Thoracic aorta (tissue), 2 donors: Measurements from ENCODE around the gene RASA3. TPM values are rescaled to one million over a fixed set of nuclear protein-coding genes. Genes with fewer than 3 reads are reported as not detected.

Source experiments
- ATAC-seq: fragments of 150-250 bp; one replicate; pipeline ENCODE4 v1.8.0; 2017; ENCODE audit warnings: low read depth; ENCODE audit not compliant: insufficient number of reproducible peaks, low FRiP score
- DNase-seq: peaks from one replicate; pipeline ENCODE4 v3.0.0-alpha.2; 2020; ENCODE audit warnings: low spot score
- H3K27ac ChIP-seq, 2 donors: fragments of 200-600 bp; sonication (generic); 1 replicate in 1 of 2; 2 replicates in 1 of 2; pipeline ENCODE4 v1.5.1; 2016; ENCODE audit warnings: mild to moderate bottlenecking in 2 of 2, moderate library complexity in 2 of 2
- H3K27me3 ChIP-seq: fragments of 200-600 bp; sonication (generic); replicated peaks from 2 replicates; pipeline ENCODE4 v1.6.0; 2016; ENCODE audit warnings: mild to moderate bottlenecking; ENCODE audit not compliant: insufficient read depth
- H3K36me3 ChIP-seq: fragments of 200-600 bp; sonication (generic); one replicate; pipeline ENCODE4 v1.5.1; 2016
- H3K4me1 ChIP-seq, 2 donors: fragments of 200-600 bp; sonication (generic); 1 replicate in 1 of 2; 2 replicates in 1 of 2; pipeline versions ENCODE4 v1.5.1 to v1.6.0; 2016; ENCODE audit warnings: low read depth in 2 of 2, mild to moderate bottlenecking in 1 of 2; ENCODE audit not compliant: control insufficient read depth in 1 of 2
- H3K4me3 ChIP-seq: fragments of 200-600 bp; sonication (generic); 2 replicates; pipeline ENCODE4 v1.5.1; 2016; ENCODE audit warnings: mild to moderate bottlenecking
- H3K9me3 ChIP-seq: fragments of 200-600 bp; sonication (generic); 2 replicates; pipeline ENCODE4 v1.5.1; 2016
- total RNA-seq, 2 donors: library from RNA; depleted of rRNA; stranded (reverse); fragments of >200 nt; gene quantifications; one replicate each; pipeline versions ENCODE4 v1.1.0 to v1.2.3, GENCODE V29; 2016
- TF ChIP-seq, protein P1 (sequence below): fragments of 200-600 bp; sonication (generic); IDR thresholded peaks from one replicate; pipeline ENCODE4 v1.5.1; 2019; ENCODE audit warnings: antibody characterized with exemption

The RASA3 gene
- total RNA-seq, 2 donors from 2014 or later: 38.9 to 48.6 TPM

GRCh38 chr13:113974304-113975281, 157.8 kb downstream of the RASA3 start:
- TF ChIP-seq, protein P1, sequence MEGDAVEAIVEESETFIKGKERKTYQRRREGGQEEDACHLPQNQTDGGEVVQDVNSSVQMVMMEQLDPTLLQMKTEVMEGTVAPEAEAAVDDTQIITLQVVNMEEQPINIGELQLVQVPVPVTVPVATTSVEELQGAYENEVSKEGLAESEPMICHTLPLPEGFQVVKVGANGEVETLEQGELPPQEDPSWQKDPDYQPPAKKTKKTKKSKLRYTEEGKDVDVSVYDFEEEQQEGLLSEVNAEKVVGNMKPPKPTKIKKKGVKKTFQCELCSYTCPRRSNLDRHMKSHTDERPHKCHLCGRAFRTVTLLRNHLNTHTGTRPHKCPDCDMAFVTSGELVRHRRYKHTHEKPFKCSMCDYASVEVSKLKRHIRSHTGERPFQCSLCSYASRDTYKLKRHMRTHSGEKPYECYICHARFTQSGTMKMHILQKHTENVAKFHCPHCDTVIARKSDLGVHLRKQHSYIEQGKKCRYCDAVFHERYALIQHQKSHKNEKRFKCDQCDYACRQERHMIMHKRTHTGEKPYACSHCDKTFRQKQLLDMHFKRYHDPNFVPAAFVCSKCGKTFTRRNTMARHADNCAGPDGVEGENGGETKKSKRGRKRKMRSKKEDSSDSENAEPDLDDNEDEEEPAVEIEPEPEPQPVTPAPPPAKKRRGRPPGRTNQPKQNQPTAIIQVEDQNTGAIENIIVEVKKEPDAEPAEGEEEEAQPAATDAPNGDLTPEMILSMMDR: no peak
- ATAC-seq: no peak
- DNase-seq: peak; percentile 1
- Histone ChIP-seq H3K36me3 (peaks cover 23% of the 10 kb centered on the region), H3K27ac (no peak overlapping the region), H3K4me3 (no peak overlapping the region), H3K9me3 (no peaks in the 10 kb centered on the region), H3K27me3 (no peaks in the 10 kb centered on the region), H3K4me1 (peaks cover 24 to 39% of the 10 kb centered on the region in 2 donors)

DNA sequence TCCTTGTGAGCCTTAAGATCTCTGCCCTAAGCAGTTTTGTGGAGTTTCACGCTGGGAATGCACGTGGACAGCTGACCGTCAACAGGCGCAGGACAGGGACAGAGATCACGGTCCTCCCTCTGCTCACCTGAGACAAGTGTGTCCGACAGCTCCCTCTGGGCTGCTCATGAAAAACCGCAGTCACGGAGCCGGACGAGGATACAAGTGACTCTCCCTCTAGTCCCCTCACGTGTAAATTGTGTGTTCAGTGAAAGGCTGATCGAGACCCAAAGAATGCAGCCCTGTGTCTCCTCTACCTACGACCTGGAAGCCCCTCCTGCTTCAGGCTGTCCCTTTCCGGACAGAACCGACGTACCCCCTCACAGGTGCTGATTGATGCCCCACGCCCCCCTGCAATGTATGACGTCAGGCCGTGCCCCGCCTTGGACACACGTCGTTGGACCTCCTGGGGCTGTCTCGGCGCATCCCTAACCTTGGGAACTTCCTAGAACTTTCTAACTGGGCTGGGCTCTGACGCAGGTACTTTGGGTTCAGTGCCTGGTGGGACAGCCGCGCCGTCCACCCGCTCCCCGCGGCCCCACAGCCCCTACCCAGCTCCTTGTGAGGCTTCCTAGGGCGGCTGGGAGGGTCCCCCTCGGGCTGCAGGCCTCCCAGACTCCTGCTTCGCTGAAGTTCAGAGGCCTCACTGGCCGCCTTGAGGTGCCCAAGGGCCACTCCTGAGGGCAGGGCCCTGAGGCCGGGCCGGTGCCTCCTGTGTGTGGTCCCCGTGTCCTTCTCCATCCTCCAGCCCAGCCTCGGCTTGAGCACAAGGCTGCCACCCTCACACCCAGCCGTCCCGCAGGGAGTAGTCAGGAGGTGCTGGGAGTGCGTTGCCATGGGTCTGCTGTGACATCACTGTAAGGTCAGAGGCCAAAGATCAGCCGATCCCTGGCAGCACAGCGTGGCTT, 158.9 kb downstream of the RASA3 start, which contains the start of gene C13orf46:
Gene C13orf46 (minus strand): TSS at position 859 of the 947 bp plus-strand sequence. CDS start 79 bp downstream, at position 780.
- Histone ChIP-seq H3K4me1 (peaks cover 24 to 39% of the 10 kb centered on the region in 2 donors), H3K27me3 (no peaks in the 10 kb centered on the region), H3K27ac (no peak within 1 kb of the TSS), H3K4me3 (no peak within 1 kb of the TSS), H3K36me3 (peaks cover 13% of the 10 kb centered on the region), H3K9me3 (no peaks in the 10 kb centered on the region)
- TF ChIP-seq, protein P1: no peak
- ATAC-seq: no peak
- peak; percentile 1 for DNase-seq

DNA sequence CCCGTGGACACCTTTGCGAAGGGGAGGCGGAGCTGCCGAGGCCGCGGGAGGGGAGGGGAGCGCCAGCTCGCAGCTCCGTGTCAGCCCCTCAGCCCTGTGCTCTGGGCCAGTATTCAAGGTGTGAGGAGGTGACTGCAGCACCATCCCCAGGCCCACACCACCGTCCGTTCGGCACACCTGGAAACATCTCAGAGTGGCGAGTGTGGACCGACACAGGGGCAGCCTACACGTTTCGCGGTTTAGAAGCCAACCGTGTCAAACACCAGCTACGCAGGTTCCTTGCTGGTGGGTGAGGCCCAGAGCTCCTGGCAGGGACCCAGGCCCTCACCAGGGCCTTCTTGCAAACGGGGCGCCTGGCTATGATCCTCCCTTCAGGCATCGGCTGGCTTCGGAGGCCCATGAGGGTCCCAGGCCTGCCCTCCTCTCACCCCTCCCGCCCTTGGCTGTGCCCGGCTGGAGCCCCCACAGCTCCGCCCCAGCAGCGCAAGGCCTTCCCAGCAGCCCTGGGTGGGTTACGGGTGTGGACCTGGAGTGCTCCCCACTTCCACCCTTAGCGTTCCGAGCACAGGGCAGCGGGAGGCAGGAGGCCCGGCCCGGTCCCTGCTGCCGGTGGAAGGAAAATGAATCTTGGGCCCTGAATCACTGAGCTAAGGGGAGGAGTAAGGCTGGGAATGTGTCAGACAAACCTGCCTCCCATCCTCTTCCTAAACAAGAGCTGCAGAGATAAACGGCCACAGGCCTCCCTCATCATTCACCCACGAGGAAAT, 159.8 kb downstream of the RASA3 start:
- TF ChIP-seq, protein P1: no peak
- H3K4me3 ChIP-seq: no peak overlapping the region
- DNase-seq: peak; percentile 1
- H3K9me3 ChIP-seq: no peaks in the 10 kb centered on the region
- H3K4me1 ChIP-seq: peaks cover 24 to 31% of the 10 kb centered on the region in 2 donors
- peaks cover 13% of the 10 kb centered on the region for H3K36me3 ChIP-seq
- no peak for ATAC-seq
- no peak overlapping the region for H3K27ac ChIP-seq
- H3K27me3 ChIP-seq: no peaks in the 10 kb centered on the region

DNA sequence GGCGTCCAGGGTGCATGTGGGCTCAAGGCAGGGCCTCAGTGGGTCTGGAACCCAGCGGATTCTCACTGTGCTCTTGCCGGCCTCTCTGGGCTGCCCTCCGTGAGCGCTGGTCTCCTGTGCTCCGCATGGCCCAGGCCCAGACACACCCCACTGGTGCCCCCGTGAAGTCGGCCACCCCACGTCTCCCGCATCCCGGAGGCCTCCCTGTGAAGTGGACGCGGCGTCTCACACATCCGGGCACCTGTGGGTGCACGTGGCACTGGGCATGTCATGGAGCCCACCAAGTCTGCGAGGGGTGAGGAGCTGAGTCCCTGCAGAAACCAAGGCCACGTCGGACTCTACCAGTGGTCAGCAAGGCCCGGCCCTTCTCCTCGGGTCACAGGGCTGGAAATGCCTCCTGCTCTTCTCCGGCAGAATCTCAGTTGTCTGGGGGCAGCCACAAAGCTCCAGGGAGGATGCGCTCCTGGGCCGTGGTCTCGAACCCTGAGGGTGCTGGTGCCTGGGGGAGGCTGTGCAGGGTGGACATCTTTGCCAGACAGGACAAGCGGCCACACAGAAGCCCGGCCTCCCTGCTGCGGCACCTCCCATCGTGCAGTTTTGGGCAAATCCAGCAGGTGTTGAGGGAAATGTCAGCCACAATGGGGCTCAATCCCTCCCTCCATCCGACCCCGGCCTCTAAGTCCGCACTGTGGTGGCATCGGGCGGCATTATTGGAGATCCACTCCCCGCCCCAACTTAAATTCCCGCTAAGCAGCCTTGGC, 160.8 kb downstream of the RASA3 start:
- Histone ChIP-seq H3K27ac (peak overlapping the region; percentile 81 to 82), H3K4me3 (no peak overlapping the region), H3K27me3 (no peaks in the 10 kb centered on the region), H3K36me3 (peaks cover 13% of the 10 kb centered on the region), H3K4me1 (peaks cover 14 to 22% of the 10 kb centered on the region in 2 donors), H3K9me3 (no peaks in the 10 kb centered on the region)
- TF ChIP-seq, protein P1: no peak
- DNase-seq (peak; percentile 1), ATAC-seq (no peak)
